ENCODE measurements around the gene NEK6. TPM values are rescaled to one million over a fixed set of nuclear protein-coding genes. Genes with fewer than 3 reads are reported as not detected.

Gene NEK6
- total RNA-seq, 1 experiment from 2014 or later = 57.9 TPM

- peaks cover 22% of the 10 kb centered on the region for H3F3A ChIP-seq (ENCODE audit: insufficient read depth, low read depth)
- ChIA-PET CTCF (no interaction called here), POLR2A (ENCODE audit: unreplicated experiment) (no interaction called here)
- no peaks in the 10 kb centered on the region for H3K36me3 ChIP-seq (ENCODE audit: low read depth)
- H3K4me3 ChIP-seq = no peak overlapping the region
- no peak overlapping the region for H3K27ac ChIP-seq
- no peaks in the 10 kb centered on the region for H3K79me2 ChIP-seq (ENCODE audit: low read depth)
- H3K27me3 ChIP-seq (ENCODE audit: insufficient read depth, low read depth) = no peaks in the 10 kb centered on the region
- intact Hi-C loops (cut with micrococcal nuclease; ENCODE audit: unreplicated experiment) = no loop called here
- no peaks in the 10 kb centered on the region; the same call in 1 of the 2 replicates for H3K9me2 ChIP-seq (ENCODE audit: insufficient read depth)
- H2AFZ ChIP-seq = no peak overlapping the region
- no TSS peak for BruUV-seq (replicated peaks)
- no peak overlapping the region for H3K4me2 ChIP-seq
- no peaks in the 10 kb centered on the region for H4K20me1 ChIP-seq (ENCODE audit: insufficient read depth)
- TF ChIP-seq EZH2 (IDR thresholded peaks at IDR 0.05; ENCODE audit: low read depth) = no peak
- peaks cover 37% of the 10 kb centered on the region for H3K4me1 ChIP-seq (replicated peaks; ENCODE audit: insufficient read depth)
- DNase-seq = no peak
- no peaks in the 10 kb centered on the region for H3K9me3 ChIP-seq (ENCODE audit: insufficient read depth, low read depth)
These were observed 42.3 kb upstream of the NEK6 start for GRCh38 chr9:124215368-124215910.

GRCh38 chr9:124215956-124216355 lies 41.8 kb upstream of the NEK6 start:
- DNase-seq = no peak
- no peaks in the 10 kb centered on the region for H4K20me1 ChIP-seq (ENCODE audit: insufficient read depth)
- H3K4me3 ChIP-seq = no peak overlapping the region
- H2AFZ ChIP-seq = no peak overlapping the region
- no peak overlapping the region for H3K27ac ChIP-seq
- H3K4me1 ChIP-seq (replicated peaks; ENCODE audit: insufficient read depth) = peaks cover 42% of the 10 kb centered on the region
- intact Hi-C loops (cut with micrococcal nuclease; ENCODE audit: unreplicated experiment) = no loop called here
- no peaks in the 10 kb centered on the region for H3K27me3 ChIP-seq (ENCODE audit: insufficient read depth, low read depth)
- CTCF ChIA-PET = no interaction called here
- POLR2A ChIA-PET (ENCODE audit: unreplicated experiment) = no interaction called here
- no peaks in the 10 kb centered on the region for H3K36me3 ChIP-seq (ENCODE audit: low read depth)
- no peak overlapping the region for H3K4me2 ChIP-seq
- H3K9me2 ChIP-seq (ENCODE audit: insufficient read depth) = no peaks in the 10 kb centered on the region
- no TSS peak for BruUV-seq (replicated peaks)
- no peaks in the 10 kb centered on the region for H3K79me2 ChIP-seq (ENCODE audit: low read depth)
- no peak for TF ChIP-seq EZH2 (IDR thresholded peaks at IDR 0.05; ENCODE audit: low read depth)
- no peak for TF ChIP-seq CTCF (conservative IDR thresholded peaks at IDR 0.05)
- no peaks in the 10 kb centered on the region for H3K9me3 ChIP-seq (ENCODE audit: insufficient read depth, low read depth)
- H3F3A ChIP-seq (ENCODE audit: insufficient read depth, low read depth) = peaks cover 22% of the 10 kb centered on the region

- no peaks in the 10 kb centered on the region for H3K9me2 ChIP-seq (ENCODE audit: insufficient read depth)
- no TSS peak for BruUV-seq (replicated peaks)
- H2AFZ ChIP-seq = no peak overlapping the region
- H3K9me3 ChIP-seq (ENCODE audit: insufficient read depth, low read depth) = no peaks in the 10 kb centered on the region
- H3F3A ChIP-seq (ENCODE audit: insufficient read depth, low read depth) = peaks cover 17% of the 10 kb centered on the region
- CTCF ChIA-PET = no interaction called here
- H3K27ac ChIP-seq = no peak overlapping the region
- intact Hi-C loops (cut with micrococcal nuclease; ENCODE audit: unreplicated experiment) = no loop called here
- H3K4me1 ChIP-seq (replicated peaks; ENCODE audit: insufficient read depth) = peaks cover 45% of the 10 kb centered on the region
- no peak overlapping the region for H3K4me2 ChIP-seq
- H3K4me3 ChIP-seq = no peak overlapping the region
- POLR2A ChIA-PET (ENCODE audit: unreplicated experiment) = no interaction called here
- H3K27me3 ChIP-seq (ENCODE audit: insufficient read depth, low read depth) = no peaks in the 10 kb centered on the region
- H4K20me1 ChIP-seq (ENCODE audit: insufficient read depth) = no peaks in the 10 kb centered on the region
- DNase-seq = no peak
- H3K36me3 ChIP-seq (ENCODE audit: low read depth) = no peaks in the 10 kb centered on the region
- TF ChIP-seq CTCF (conservative IDR thresholded peaks at IDR 0.05) (no peak), EZH2 (IDR thresholded peaks at IDR 0.05; ENCODE audit: low read depth) (no peak)
- H3K79me2 ChIP-seq (ENCODE audit: low read depth) = no peaks in the 10 kb centered on the region
These were observed 41.1 kb upstream of the NEK6 start for GRCh38 chr9:124216474-124217176.

All from PC-9 (cell line).